Pancreas (tissue), 10 donors: Measurements from ENCODE around the gene CD207. TPM values are rescaled to one million over a fixed set of nuclear protein-coding genes. Genes with fewer than 3 reads are reported as not detected.
A peak's percentile ranks its signal among the peaks of the same experiment; 100 is the strongest.
"Not testable (repeated sequence)": the region's sequence is repeated elsewhere in the genome, so short reads cannot be mapped to it uniquely, and the experiment has no call there.

ENCODE experiments used
- ATAC-seq, 4 donors: fragments of 200-7000 bp; cut with Tn5 transposase; one replicate each; pipeline versions ENCODE4 v1.8.0 to v1.9.1; 2020; ENCODE audit warnings: mild to moderate bottlenecking in 4 of 4, moderate library complexity in 4 of 4
- DNase-seq, 6 donors: peaks; one replicate each; pipeline ENCODE4 v3.0.0-alpha.2; 2020
- FAIRE-seq: peaks from 2 replicates; lab custom pipeline; 2012; peaks lifted over from hg19 to GRCh38; lab: Jason Lieb, UNC
- H3K27ac ChIP-seq, 4 donors: fragments of 200-600 bp; sonication (generic); 1 replicate in 3 of 4; 2 replicates in 1 of 4; pipeline versions ENCODE4 v1.5.0 to v1.8.0; 2020
- H3K27me3 ChIP-seq, 4 donors: fragments of 200-600 bp; one replicate each; pipeline ENCODE4 v1.8.0; 2021
- H3K36me3 ChIP-seq, 3 donors: fragments of 200-600 bp; sonication (generic) in 1 of 3; one replicate each; pipeline versions ENCODE4 v1.5.0 to v1.8.0; 2020 to 2021
- H3K4me1 ChIP-seq, 3 donors: fragments of 200-600 bp; one replicate each; pipeline ENCODE4 v1.8.0; 2021
- H3K4me3 ChIP-seq, 4 donors: fragments of 200-600 bp; sonication (generic) in 2 of 4; one replicate each; pipeline versions ENCODE4 v1.5.0 to v1.8.0; 2020 to 2021
- H3K9me3 ChIP-seq, 4 donors: fragments of 200-600 bp; one replicate each; pipeline ENCODE4 v1.8.0; 2021
- WGBS, 2 donors: extraction: QIAGEN DNeasy Blood & Tissue Kit; methylation state at CpG; one replicate each; pipeline ENCODE4 v1.1.7; 2013; 5-methylcytosine and 5-hydroxymethylcytosine counted together
- intact Hi-C, 3 donors: fragments of 100-400 bp; cut with DNase I; formaldehyde crosslinking; loops; one replicate each; pipeline versions ENCODE4 v1.11.1 to v1.14.2; 2022
- polyA plus RNA-seq, 2 donors: library from polyadenylated mRNA; stranded (reverse); fragments of 200-250 nt; gene quantifications; one replicate each; pipeline ENCODE4 v1.2.3, GENCODE V29; 2013
- total RNA-seq, 6 donors: library from RNA; stranded (reverse); fragmentation: NEBNext Ultra II Directional in 4 of 6; extraction: Animal tissue kit (Norgen Biotek cat#: 25700) in 4 of 6; gene quantifications; one replicate each; pipeline versions ENCODE4 v1.2.1 to v1.2.4, GENCODE V29; 2021 to 2023
- TF ChIP-seq, protein P1 (sequence below), 4 donors: fragments of 200-600 bp; sonication (generic) in 3 of 4; IDR thresholded peaks; one replicate each; pipeline versions ENCODE4 v1.5.0 to v1.8.0; 2021; ENCODE audit warnings: antibody characterized with exemption in 4 of 4
- donor health status: healthy with polysubstance abuse.
- donor health status: DM: no; HTN: no; CAD: no; lungs with moderate emphysema.
- donor health status: DM: no; HTN: no; CAD: no.
- donor health status: control.
- donor health status: control.
- donor health status: Bipolar disorder and iron deficiency.
- donor health status: DM: yes; HTN: yes; CAD: no.
- donor health status: DM: no; HTN: no; CAD: no.
- donor health status: DM: no; HTN: no; CAD: no.
- donor health status: DM: yes; HTN: yes; CAD: no.

The CD207 gene
- total and polyA plus RNA-seq, 8 donors, result 0.09 to 0.34 (median 0.15) TPM; not detected in 2

DNA sequence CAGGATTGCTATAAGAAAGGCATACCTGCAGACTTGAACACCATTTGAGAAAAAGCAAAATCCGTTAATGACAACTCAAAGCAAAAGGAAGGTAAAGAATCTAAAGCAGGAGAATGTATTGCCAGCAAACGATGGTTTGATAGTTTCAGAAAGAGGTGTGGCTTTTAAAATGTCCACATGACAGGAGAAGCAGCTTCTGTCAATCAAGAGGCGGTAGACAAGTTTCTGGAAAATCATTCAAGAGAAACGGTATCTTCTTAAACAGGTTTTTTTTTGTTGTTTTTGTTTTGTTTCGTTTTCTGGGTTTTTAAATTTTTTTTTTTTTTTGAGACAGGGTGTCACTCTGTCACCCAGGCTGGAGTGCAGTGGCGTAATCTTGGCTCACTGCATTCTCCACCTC is 29.0 kb downstream of the CD207 start:
- TF ChIP-seq, protein P1, sequence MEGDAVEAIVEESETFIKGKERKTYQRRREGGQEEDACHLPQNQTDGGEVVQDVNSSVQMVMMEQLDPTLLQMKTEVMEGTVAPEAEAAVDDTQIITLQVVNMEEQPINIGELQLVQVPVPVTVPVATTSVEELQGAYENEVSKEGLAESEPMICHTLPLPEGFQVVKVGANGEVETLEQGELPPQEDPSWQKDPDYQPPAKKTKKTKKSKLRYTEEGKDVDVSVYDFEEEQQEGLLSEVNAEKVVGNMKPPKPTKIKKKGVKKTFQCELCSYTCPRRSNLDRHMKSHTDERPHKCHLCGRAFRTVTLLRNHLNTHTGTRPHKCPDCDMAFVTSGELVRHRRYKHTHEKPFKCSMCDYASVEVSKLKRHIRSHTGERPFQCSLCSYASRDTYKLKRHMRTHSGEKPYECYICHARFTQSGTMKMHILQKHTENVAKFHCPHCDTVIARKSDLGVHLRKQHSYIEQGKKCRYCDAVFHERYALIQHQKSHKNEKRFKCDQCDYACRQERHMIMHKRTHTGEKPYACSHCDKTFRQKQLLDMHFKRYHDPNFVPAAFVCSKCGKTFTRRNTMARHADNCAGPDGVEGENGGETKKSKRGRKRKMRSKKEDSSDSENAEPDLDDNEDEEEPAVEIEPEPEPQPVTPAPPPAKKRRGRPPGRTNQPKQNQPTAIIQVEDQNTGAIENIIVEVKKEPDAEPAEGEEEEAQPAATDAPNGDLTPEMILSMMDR (IDR thresholded peaks at IDR 0.05), result no peak
- WGBS, 2 donors, result 70 to 72% methylated on average over 6 of the region's 6 CpGs
- no peaks in the 10 kb centered on the region for H3K4me1 ChIP-seq
- H3K36me3 ChIP-seq, result no peaks in the 10 kb centered on the region
- H3K27me3 ChIP-seq, result no peaks in the 10 kb centered on the region
- no peak for DNase-seq
- no peak overlapping the region for H3K4me3 ChIP-seq
- intact Hi-C loops, result no loop called here
- no peaks in the 10 kb centered on the region for H3K9me3 ChIP-seq
- no peak for FAIRE-seq
- ATAC-seq, result no peak
- H3K27ac ChIP-seq, result no peak overlapping the region

DNA sequence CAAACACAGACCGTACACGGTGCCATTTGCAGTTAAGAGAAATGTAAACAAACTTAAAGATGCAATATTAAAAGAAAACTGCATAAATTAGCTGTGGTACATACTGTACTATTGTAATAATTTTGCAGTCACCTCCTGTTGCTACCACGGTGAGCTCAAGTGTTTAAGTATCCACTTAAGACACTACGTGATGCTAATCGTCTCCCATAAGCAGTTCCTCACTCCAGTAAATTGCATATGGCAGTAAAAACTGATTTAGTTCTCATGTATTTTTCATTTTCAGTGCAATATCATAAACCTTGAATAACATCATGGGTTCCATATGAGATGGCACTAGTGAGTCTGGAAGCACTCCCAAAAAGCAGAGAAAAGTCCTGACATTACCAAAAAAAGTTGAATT is 29.6 kb downstream of the CD207 start:
- no peak overlapping the region for H3K27ac ChIP-seq
- H3K4me3 ChIP-seq, result no peak overlapping the region
- no peaks in the 10 kb centered on the region for H3K9me3 ChIP-seq
- no peak for DNase-seq
- no peaks in the 10 kb centered on the region for H3K27me3 ChIP-seq
- WGBS, 2 donors, result 73 to 84% methylated on average over 5 of the region's 5 CpGs
- no peaks in the 10 kb centered on the region for H3K36me3 ChIP-seq
- ATAC-seq, result no peak
- no peak for FAIRE-seq
- TF ChIP-seq, protein P1 (IDR thresholded peaks at IDR 0.05), result no peak
- intact Hi-C loops, result no loop called here
- peaks cover 0 to 3% (median 0%) of the 10 kb centered on the region in 3 donors for H3K4me1 ChIP-seq

DNA sequence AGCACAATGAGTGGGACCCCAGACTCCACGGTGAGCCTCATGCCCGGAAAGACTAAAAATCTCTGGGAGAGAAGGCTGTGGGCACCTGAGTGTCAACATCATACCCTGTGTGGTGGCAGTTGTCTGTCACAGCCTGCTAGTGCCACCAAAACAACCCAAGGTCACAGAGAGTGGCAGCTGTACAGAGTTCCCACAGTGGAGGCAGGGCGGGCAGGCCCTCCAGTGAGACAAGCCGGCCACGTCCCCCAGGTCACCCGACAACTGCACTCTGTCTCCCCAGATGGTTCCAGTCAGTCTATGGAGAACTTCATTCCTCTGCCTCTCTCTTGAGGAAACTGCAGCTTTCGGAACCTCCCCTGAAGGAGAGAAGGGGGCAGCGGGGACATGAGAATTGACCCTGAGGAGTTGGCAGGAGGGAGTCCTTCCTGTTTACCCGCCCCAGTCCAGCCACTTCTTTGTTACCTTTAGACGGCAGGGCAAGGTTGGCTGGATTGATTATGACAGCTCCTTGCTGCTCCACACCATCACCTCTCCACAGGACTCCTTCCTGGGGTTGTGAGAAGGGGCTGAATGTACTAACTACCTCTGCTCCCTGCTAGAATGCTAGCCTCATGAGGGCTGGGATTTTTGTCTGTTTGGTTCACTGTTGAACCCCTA is 33.9 kb downstream of the CD207 start:
- peak overlapping the region in 1 of 4 donors; percentile 46 for H3K27ac ChIP-seq

DNA sequence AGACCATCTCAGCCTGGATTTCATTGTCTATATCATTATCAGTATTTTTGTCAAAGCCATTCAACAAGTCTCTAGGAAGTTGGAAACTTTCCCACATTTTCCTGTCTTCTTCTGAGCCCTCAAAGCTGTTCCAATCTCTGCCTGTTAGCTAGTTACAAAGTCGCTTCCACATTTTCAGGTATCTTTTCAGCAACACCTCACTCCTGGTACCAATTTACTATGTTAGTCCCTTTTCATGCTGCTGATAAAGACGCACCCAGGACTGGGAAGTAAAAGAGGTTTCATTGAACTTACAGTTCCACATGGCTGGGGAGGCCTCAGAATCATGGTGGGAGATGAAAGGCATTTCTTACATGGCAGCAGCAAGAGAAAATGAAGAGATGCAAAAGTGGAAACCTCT is 35.9 kb downstream of the CD207 start:
- 90 to 95% methylated on average over 2 of the region's 2 CpGs for whole genome bisulfite sequencing, 2 donors
- intact Hi-C loops, result no loop called here
- no peaks in the 10 kb centered on the region for H3K27me3 ChIP-seq
- TF ChIP-seq, protein P1 (IDR thresholded peaks at IDR 0.05), result no peak
- no peak overlapping the region for H3K4me3 ChIP-seq
- H3K9me3 ChIP-seq, result no peaks in the 10 kb centered on the region
- no peaks in the 10 kb centered on the region for H3K36me3 ChIP-seq
- no peak overlapping the region for H3K27ac ChIP-seq
- DNase-seq (no peak), ATAC-seq (no peak), FAIRE-seq (no peak)
- peaks cover 0 to 3% (median 0%) of the 10 kb centered on the region in 3 donors for H3K4me1 ChIP-seq

More for the DNA sequence above, 33.9 kb downstream of the CD207 start:
- H3K36me3 ChIP-seq, result no peaks in the 10 kb centered on the region
- WGBS, 2 donors, result 30 to 32% methylated on average over 10 of the region's 10 CpGs
- H3K27me3 ChIP-seq, result no peaks in the 10 kb centered on the region
- DNase-seq (peak in 4 of 6 donors; percentile 39 to 60 (median 47)), ATAC-seq (peak; percentile 85 to 96 (median 90)), FAIRE-seq (no peak)
- intact Hi-C loops, result no loop called here
- no peak overlapping the region for H3K4me3 ChIP-seq
- H3K4me1 ChIP-seq, result peaks cover 0 to 3% (median 0%) of the 10 kb centered on the region in 3 donors
- H3K9me3 ChIP-seq, result no peaks in the 10 kb centered on the region
- TF ChIP-seq, protein P1 (IDR thresholded peaks at IDR 0.05), result no peak

DNA sequence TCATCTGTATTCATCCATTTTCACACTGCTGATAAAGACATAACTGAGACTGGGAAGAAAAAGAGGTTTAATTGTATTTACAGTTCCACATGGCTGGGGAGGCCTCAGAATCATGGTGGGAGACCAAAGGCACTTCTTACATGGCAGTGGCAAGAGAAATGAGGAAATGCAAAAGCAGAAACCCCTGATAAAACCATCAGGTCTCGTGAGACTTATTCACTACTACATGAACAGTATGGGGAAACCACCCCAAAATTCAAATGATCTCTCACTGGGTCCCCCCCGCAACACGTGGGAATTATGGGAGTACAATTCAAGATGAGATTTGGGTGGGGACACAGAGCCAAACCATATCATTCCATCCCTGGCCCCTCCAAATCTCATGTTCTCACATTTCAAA is 37.6 kb downstream of the CD207 start:
- H3K27me3 ChIP-seq, H3K36me3 ChIP-seq, H3K9me3 ChIP-seq, DNase-seq, ATAC-seq, H3K4me3 ChIP-seq, H3K27ac ChIP-seq, H3K4me1 ChIP-seq, FAIRE-seq, intact Hi-C loops: not testable (repeated sequence)
- WGBS, 2 donors, result 93 to 94% methylated on average over 3 of the region's 3 CpGs
